IgD-negative memory B cell (primary cell): ENCODE measurements around the gene PAX7. TPM values are rescaled to one million over a fixed set of nuclear protein-coding genes. Genes with fewer than 3 reads are reported as not detected.

ENCODE experiments used
- H3K27ac Mint-ChIP-seq, 3 donors: one replicate each; pipeline ENCODE4 v1.8.0; 2020 to 2022; ENCODE audit warnings: mild to moderate bottlenecking in 3 of 3, mixed read lengths in 3 of 3, moderate library complexity in 1 of 3
- H3K27me3 Mint-ChIP-seq: one replicate; pipeline ENCODE4 v1.8.0; 2021; ENCODE audit warnings: mixed read lengths
- H3K36me3 Mint-ChIP-seq: one replicate; pipeline ENCODE4 v1.8.0; 2020; ENCODE audit warnings: mild to moderate bottlenecking, mixed read lengths
- H3K4me1 Mint-ChIP-seq, 3 donors: one replicate each; pipeline ENCODE4 v1.8.0; 2020 to 2022; ENCODE audit warnings: mixed read lengths in 3 of 3, mild to moderate bottlenecking in 1 of 3
- H3K4me3 Mint-ChIP-seq, 4 donors: one replicate each; pipeline ENCODE4 v1.8.0; 2020 to 2022; ENCODE audit warnings: mild to moderate bottlenecking in 4 of 4, mixed read lengths in 4 of 4, moderate library complexity in 3 of 4
- H3K9me3 Mint-ChIP-seq, 3 donors: one replicate each; pipeline ENCODE4 v1.8.0; 2020 to 2021; ENCODE audit warnings: mixed read lengths in 3 of 3, mild to moderate bottlenecking in 1 of 3
- polyA plus RNA-seq: library from polyadenylated mRNA; unstranded; fragments of 300-500 nt; fragmentation: Illumina TruSeq; gene quantifications from one replicate; pipeline ENCODE4 v1.2.3, GENCODE V29; 2021

PAX7 gene
- polyA plus RNA-seq, 1 donor from 2014 or later, result not detected

GRCh38 chr1:18726368-18726767 is 95.7 kb downstream of the PAX7 start:
- Mint-ChIP-seq H3K4me3 (no peak overlapping the region), H3K27ac (no peak overlapping the region), H3K4me1 (peaks cover 0 to 2% (median 0%) of the 10 kb centered on the region in 3 donors), H3K27me3 (peaks cover 36% of the 10 kb centered on the region), H3K36me3 (no peaks in the 10 kb centered on the region), H3K9me3 (no peaks in the 10 kb centered on the region)

- Mint-ChIP-seq H3K27me3 (peaks cover 32% of the 10 kb centered on the region), H3K4me1 (peaks cover 0 to 2% (median 0%) of the 10 kb centered on the region in 3 donors), H3K27ac (no peak overlapping the region), H3K4me3 (no peak overlapping the region), H3K9me3 (no peaks in the 10 kb centered on the region), H3K36me3 (no peaks in the 10 kb centered on the region)
Measured at GRCh38 chr1:18727956-18728355, 97.3 kb downstream of the PAX7 start.

- Mint-ChIP-seq H3K27me3 (peaks cover 24% of the 10 kb centered on the region), H3K36me3 (no peaks in the 10 kb centered on the region), H3K4me1 (no peaks in the 10 kb centered on the region), H3K4me3 (no peak overlapping the region), H3K27ac (no peak overlapping the region), H3K9me3 (no peaks in the 10 kb centered on the region)
Measured at GRCh38 chr1:18730321-18730720, 99.7 kb downstream of the PAX7 start.

- no peaks in the 10 kb centered on the region for H3K9me3 Mint-ChIP-seq
- H3K4me3 Mint-ChIP-seq, result no peak overlapping the region
- no peak overlapping the region for H3K27ac Mint-ChIP-seq
- no peaks in the 10 kb centered on the region for H3K36me3 Mint-ChIP-seq
- H3K4me1 Mint-ChIP-seq, result no peaks in the 10 kb centered on the region
- peaks cover 18% of the 10 kb centered on the region for H3K27me3 Mint-ChIP-seq
Measured at GRCh38 chr1:18731148-18731547, 100.5 kb downstream of the PAX7 start.

GRCh38 chr1:18731591-18732235 is 101.1 kb downstream of the PAX7 start:
- H3K4me3 Mint-ChIP-seq, result no peak overlapping the region
- H3K27me3 Mint-ChIP-seq, result peaks cover 15% of the 10 kb centered on the region

GRCh38 chr1:18732686-18733085 is 102.0 kb downstream of the PAX7 start:
- Mint-ChIP-seq H3K4me3 (no peak overlapping the region), H3K27me3 (peaks cover 15% of the 10 kb centered on the region), H3K9me3 (peaks cover 0 to under 1% (median 0%) of the 10 kb centered on the region in 3 donors), H3K36me3 (no peaks in the 10 kb centered on the region), H3K27ac (no peak overlapping the region), H3K4me1 (no peaks in the 10 kb centered on the region)

More at GRCh38 chr1:18731591-18732235, 101.1 kb downstream of the PAX7 start:
- Mint-ChIP-seq H3K9me3 (no peaks in the 10 kb centered on the region), H3K27ac (no peak overlapping the region), H3K36me3 (no peaks in the 10 kb centered on the region), H3K4me1 (no peaks in the 10 kb centered on the region)

GRCh38 chr1:18734001-18734400 is 103.4 kb downstream of the PAX7 start:
- Mint-ChIP-seq H3K4me1 (no peaks in the 10 kb centered on the region), H3K27ac (no peak overlapping the region), H3K4me3 (no peak overlapping the region), H3K9me3 (peaks cover 0 to 1% (median 0%) of the 10 kb centered on the region in 3 donors), H3K27me3 (peaks cover 16% of the 10 kb centered on the region), H3K36me3 (no peaks in the 10 kb centered on the region)

- Mint-ChIP-seq H3K9me3 (peaks cover 0 to 1% (median 0%) of the 10 kb centered on the region in 3 donors), H3K27ac (peak overlapping the region in 1 of 3 donors; percentile 12), H3K27me3 (peaks cover 14% of the 10 kb centered on the region), H3K36me3 (no peaks in the 10 kb centered on the region), H3K4me3 (no peak overlapping the region), H3K4me1 (no peaks in the 10 kb centered on the region)
Measured at GRCh38 chr1:18734461-18735223, 104.0 kb downstream of the PAX7 start.

GRCh38 chr1:18735224-18735997 is 104.8 kb downstream of the PAX7 start:
- Mint-ChIP-seq H3K27me3 (peaks cover 14% of the 10 kb centered on the region), H3K9me3 (peaks cover 0 to 3% (median 0%) of the 10 kb centered on the region in 3 donors), H3K4me1 (no peaks in the 10 kb centered on the region), H3K36me3 (no peaks in the 10 kb centered on the region), H3K27ac (peak overlapping the region in 1 of 3 donors; percentile 12), H3K4me3 (no peak overlapping the region)

- H3K9me3 Mint-ChIP-seq, result peaks cover 0 to 4% (median 0%) of the 10 kb centered on the region in 3 donors
- H3K4me1 Mint-ChIP-seq, result no peaks in the 10 kb centered on the region
- H3K4me3 Mint-ChIP-seq, result no peak overlapping the region
- peaks cover 12% of the 10 kb centered on the region for H3K27me3 Mint-ChIP-seq
- H3K36me3 Mint-ChIP-seq, result no peaks in the 10 kb centered on the region
- H3K27ac Mint-ChIP-seq, result no peak overlapping the region
Measured at GRCh38 chr1:18736958-18737357, 106.3 kb downstream of the PAX7 start.

GRCh38 chr1:18738126-18738525 is 107.5 kb downstream of the PAX7 start:
- Mint-ChIP-seq H3K27me3 (peaks cover 11% of the 10 kb centered on the region), H3K27ac (peak overlapping the region in 1 of 3 donors; percentile 65), H3K4me1 (no peaks in the 10 kb centered on the region), H3K9me3 (peaks cover 0 to 4% (median 0%) of the 10 kb centered on the region in 3 donors), H3K4me3 (no peak overlapping the region), H3K36me3 (no peaks in the 10 kb centered on the region)

GRCh38 chr1:18738617-18739016 is 108.0 kb downstream of the PAX7 start:
- H3K4me1 Mint-ChIP-seq, result no peaks in the 10 kb centered on the region
- no peak overlapping the region for H3K4me3 Mint-ChIP-seq
- H3K36me3 Mint-ChIP-seq, result no peaks in the 10 kb centered on the region
- H3K27ac Mint-ChIP-seq, result peak overlapping the region in 1 of 3 donors; percentile 44
- H3K27me3 Mint-ChIP-seq, result peaks cover 11% of the 10 kb centered on the region
- peaks cover 0 to 4% (median 0%) of the 10 kb centered on the region in 3 donors for H3K9me3 Mint-ChIP-seq

GRCh38 chr1:18739408-18739807 is 108.8 kb downstream of the PAX7 start:
- no peaks in the 10 kb centered on the region for H3K36me3 Mint-ChIP-seq
- H3K27me3 Mint-ChIP-seq, result peaks cover 7% of the 10 kb centered on the region
- H3K4me1 Mint-ChIP-seq, result no peaks in the 10 kb centered on the region
- H3K9me3 Mint-ChIP-seq, result peaks cover 0 to 4% (median 3%) of the 10 kb centered on the region in 3 donors
- no peak overlapping the region for H3K4me3 Mint-ChIP-seq
- H3K27ac Mint-ChIP-seq, result no peak overlapping the region

- H3K9me3 Mint-ChIP-seq, result peaks cover 0 to 4% (median 4%) of the 10 kb centered on the region in 3 donors
- H3K27me3 Mint-ChIP-seq, result peaks cover 4% of the 10 kb centered on the region
- no peaks in the 10 kb centered on the region for H3K36me3 Mint-ChIP-seq
- no peak overlapping the region for H3K4me3 Mint-ChIP-seq
- H3K27ac Mint-ChIP-seq, result no peak overlapping the region
- H3K4me1 Mint-ChIP-seq, result no peaks in the 10 kb centered on the region
Measured at GRCh38 chr1:18739897-18740296, 109.3 kb downstream of the PAX7 start.

GRCh38 chr1:18740617-18741016 is 110.0 kb downstream of the PAX7 start:
- no peaks in the 10 kb centered on the region for H3K36me3 Mint-ChIP-seq
- H3K9me3 Mint-ChIP-seq, result peaks cover 0 to 4% (median 4%) of the 10 kb centered on the region in 3 donors
- peaks cover 3% of the 10 kb centered on the region for H3K27me3 Mint-ChIP-seq
- H3K4me3 Mint-ChIP-seq, result no peak overlapping the region
- no peaks in the 10 kb centered on the region for H3K4me1 Mint-ChIP-seq
- H3K27ac Mint-ChIP-seq, result no peak overlapping the region
